Endothelial cell (in vitro differentiated cells): ENCODE results near the gene CELSR2. TPM values are rescaled to one million over a fixed set of nuclear protein-coding genes. Genes with fewer than 3 reads are reported as not detected.

Source experiments
- DNase-seq: peaks from one replicate; pipeline ENCODE4 v3.0.0; 2021; ENCODE audit warnings: low spot score
- H3K27ac Mint-ChIP-seq: one replicate; pipeline ENCODE4 v1.8.0; 2021; ENCODE audit warnings: mixed read lengths, inconsistent platforms; ENCODE audit not compliant: unreplicated experiment
- H3K27me3 Mint-ChIP-seq: one replicate; pipeline ENCODE4 v1.8.0; 2021; ENCODE audit warnings: mild to moderate bottlenecking, moderate library complexity, mixed read lengths, inconsistent platforms; ENCODE audit not compliant: unreplicated experiment
- H3K36me3 Mint-ChIP-seq: one replicate; pipeline ENCODE4 v1.8.0; 2021; ENCODE audit warnings: mild to moderate bottlenecking, low read depth, mixed read lengths, inconsistent platforms; ENCODE audit not compliant: unreplicated experiment
- H3K4me1 Mint-ChIP-seq: one replicate; pipeline ENCODE4 v1.8.0; 2021; ENCODE audit warnings: mild to moderate bottlenecking, mixed read lengths, inconsistent platforms; ENCODE audit not compliant: unreplicated experiment
- H3K4me3 Mint-ChIP-seq: one replicate; pipeline ENCODE4 v1.8.0; 2021; ENCODE audit warnings: mild to moderate bottlenecking, mixed read lengths, inconsistent platforms; ENCODE audit not compliant: unreplicated experiment
- H3K9me3 Mint-ChIP-seq: one replicate; pipeline ENCODE4 v1.8.0; 2021; ENCODE audit warnings: mixed read lengths, inconsistent platforms; ENCODE audit not compliant: unreplicated experiment
- CTCF ChIP-seq: fragments of 200-600 bp; sonication (generic); IDR thresholded peaks from one replicate; pipeline ENCODE4 v1.5.0; 2021; ENCODE audit warnings: antibody characterized with exemption; ENCODE audit not compliant: unreplicated experiment
- total RNA-seq: library from RNA; stranded (reverse); fragmentation: NEBNext Ultra II Directional; extraction: Animal tissue kit (Norgen Biotek cat#: 25700); gene quantifications from one replicate; pipeline ENCODE4 v1.2.1, GENCODE V29; 2021; ENCODE audit not compliant: unreplicated experiment

Gene CELSR2
- total RNA-seq, 1 donor from 2014 or later, result 1.6 TPM

- H3K27me3 Mint-ChIP-seq, result peaks cover 9% of the 10 kb centered on the region
- DNase-seq, result no peak
- peaks cover 10% of the 10 kb centered on the region for H3K36me3 Mint-ChIP-seq
- peaks cover 26% of the 10 kb centered on the region for H3K4me1 Mint-ChIP-seq
- TF ChIP-seq CTCF, result no peak
- H3K9me3 Mint-ChIP-seq, result no peaks in the 10 kb centered on the region
- H3K4me3 Mint-ChIP-seq, result no peak overlapping the region
- H3K27ac Mint-ChIP-seq, result no peak overlapping the region
Observed at GRCh38 chr1:109243860-109244552, 5.3 kb upstream of the CELSR2 start.

GRCh38 chr1:109246141-109246551, 3.2 kb upstream of the CELSR2 start:
- Mint-ChIP-seq H3K27me3 (peaks cover 12% of the 10 kb centered on the region), H3K4me3 (no peak overlapping the region), H3K4me1 (peaks cover 24% of the 10 kb centered on the region), H3K27ac (no peak overlapping the region), H3K9me3 (no peaks in the 10 kb centered on the region), H3K36me3 (peaks cover 8% of the 10 kb centered on the region)
- DNase-seq, result no peak
- TF ChIP-seq CTCF, result no peak

- H3K27ac Mint-ChIP-seq, result no peak overlapping the region
- peaks cover 10% of the 10 kb centered on the region for H3K4me1 Mint-ChIP-seq
- H3K9me3 Mint-ChIP-seq, result no peaks in the 10 kb centered on the region
- peaks cover 2% of the 10 kb centered on the region for H3K36me3 Mint-ChIP-seq
- peaks cover 19% of the 10 kb centered on the region for H3K27me3 Mint-ChIP-seq
- no peak for DNase-seq
- no peak overlapping the region for H3K4me3 Mint-ChIP-seq
- TF ChIP-seq CTCF, result no peak
Observed at GRCh38 chr1:109247401-109248365, 1.7 kb upstream of the CELSR2 start.

GRCh38 chr1:109248444-109248796, 919 bp upstream of the CELSR2 start:
- Mint-ChIP-seq H3K4me3 (no peak overlapping the region), H3K27me3 (peaks cover 19% of the 10 kb centered on the region), H3K9me3 (no peaks in the 10 kb centered on the region), H3K27ac (no peak overlapping the region), H3K36me3 (no peaks in the 10 kb centered on the region), H3K4me1 (peaks cover 10% of the 10 kb centered on the region)
- no peak for TF ChIP-seq CTCF
- no peak for DNase-seq
